Hepatocyte (in vitro differentiated cells): ENCODE data around the gene ETV3.

Experiments
- EZH2 ChIP-seq: fragments of 200-600 bp; sonication (generic); IDR thresholded peaks from 2 replicates; pipeline ENCODE4 v1.6.1; 2016; ENCODE audit warnings: antibody characterized with exemption, mild to moderate bottlenecking, borderline replicate concordance
- EZH2phosphoT487 ChIP-seq: fragments of 200-600 bp; sonication (generic); IDR thresholded peaks from one replicate; pipeline ENCODE4 v1.6.1; 2018; ENCODE audit warnings: antibody characterized with exemption, mild to moderate bottlenecking, low read depth, moderate library complexity; ENCODE audit not compliant: unreplicated experiment, severe bottlenecking
- TF ChIP-seq, protein P1 (sequence below): fragments of 200-600 bp; sonication (generic); IDR thresholded peaks from 2 replicates; pipeline ENCODE4 v1.5.1; 2016; ENCODE audit warnings: antibody characterized with exemption, mild to moderate bottlenecking; ENCODE audit not compliant: poor library complexity

DNA sequence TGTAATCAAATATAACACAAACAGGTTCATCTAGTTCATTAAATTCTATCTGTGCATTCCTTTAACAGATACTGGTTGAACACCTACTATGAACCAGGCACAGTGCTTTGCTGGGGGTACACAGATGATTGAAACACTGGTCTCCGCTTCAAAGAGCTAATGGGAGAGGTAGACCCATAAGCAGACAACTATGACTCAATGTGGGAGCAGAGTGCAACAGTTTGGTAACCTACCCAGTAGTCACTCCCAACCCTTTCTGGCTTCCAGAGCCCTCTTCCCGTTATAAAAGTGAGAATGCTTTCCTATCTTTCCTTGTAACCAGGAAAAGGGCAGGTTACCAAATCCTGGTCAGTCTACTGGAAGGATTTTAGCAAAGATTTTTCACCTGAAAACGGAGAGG, 8.0 kb upstream of the ETV3 start:
- TF ChIP-seq, protein P1, sequence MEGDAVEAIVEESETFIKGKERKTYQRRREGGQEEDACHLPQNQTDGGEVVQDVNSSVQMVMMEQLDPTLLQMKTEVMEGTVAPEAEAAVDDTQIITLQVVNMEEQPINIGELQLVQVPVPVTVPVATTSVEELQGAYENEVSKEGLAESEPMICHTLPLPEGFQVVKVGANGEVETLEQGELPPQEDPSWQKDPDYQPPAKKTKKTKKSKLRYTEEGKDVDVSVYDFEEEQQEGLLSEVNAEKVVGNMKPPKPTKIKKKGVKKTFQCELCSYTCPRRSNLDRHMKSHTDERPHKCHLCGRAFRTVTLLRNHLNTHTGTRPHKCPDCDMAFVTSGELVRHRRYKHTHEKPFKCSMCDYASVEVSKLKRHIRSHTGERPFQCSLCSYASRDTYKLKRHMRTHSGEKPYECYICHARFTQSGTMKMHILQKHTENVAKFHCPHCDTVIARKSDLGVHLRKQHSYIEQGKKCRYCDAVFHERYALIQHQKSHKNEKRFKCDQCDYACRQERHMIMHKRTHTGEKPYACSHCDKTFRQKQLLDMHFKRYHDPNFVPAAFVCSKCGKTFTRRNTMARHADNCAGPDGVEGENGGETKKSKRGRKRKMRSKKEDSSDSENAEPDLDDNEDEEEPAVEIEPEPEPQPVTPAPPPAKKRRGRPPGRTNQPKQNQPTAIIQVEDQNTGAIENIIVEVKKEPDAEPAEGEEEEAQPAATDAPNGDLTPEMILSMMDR = no peak
- TF ChIP-seq EZH2 (no peak), EZH2phosphoT487 (no peak)
